ENCODE measurements around the gene CUL1.

Gene CUL1

GRCh38 chr7:148719753-148720152, 21.1 kb downstream of the CUL1 start:
- no peak for DNase-seq

DNA sequence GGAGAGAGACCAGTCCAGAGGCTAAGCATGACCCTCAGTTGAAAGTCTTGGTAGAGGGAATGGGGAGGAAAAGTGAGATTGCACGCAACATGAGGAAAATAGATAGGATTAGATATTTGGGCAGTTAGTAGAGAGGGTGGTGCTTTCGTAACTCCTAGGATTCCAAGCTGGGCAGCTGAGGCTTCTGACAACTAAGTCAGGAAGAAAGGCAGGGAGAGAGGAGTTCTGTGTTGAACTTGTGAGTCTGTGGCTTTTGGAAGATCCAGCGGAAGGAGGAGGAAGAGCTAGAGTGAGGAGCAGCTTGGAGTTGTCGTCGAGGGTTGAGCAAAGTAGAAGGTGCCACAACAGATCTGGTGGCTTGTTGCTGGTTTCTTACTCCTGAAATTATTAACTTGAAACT, 21.8 kb downstream of the CUL1 start:
- DNase-seq: no peak

DNA sequence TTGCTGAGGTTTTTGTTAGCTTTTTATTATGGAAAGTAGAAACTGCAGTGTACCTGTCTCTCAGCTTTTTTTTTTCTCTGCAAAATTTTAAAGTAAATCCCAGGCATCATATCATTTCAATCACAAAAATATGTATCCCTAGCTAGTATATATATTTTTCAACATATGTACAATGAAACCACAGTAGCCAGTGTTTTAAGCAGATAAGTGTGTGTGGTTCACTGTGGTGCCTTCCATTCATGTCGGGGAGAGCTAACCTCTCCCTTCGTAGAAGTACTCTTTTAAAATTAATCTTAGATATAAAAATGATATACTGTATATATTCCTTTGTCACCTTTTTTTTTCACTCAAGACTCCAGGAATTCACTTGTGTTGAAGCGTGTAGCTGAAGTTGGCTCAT, 22.7 kb downstream of the CUL1 start:
- DNase-seq: no peak

GRCh38 chr7:148722340-148723165, 23.9 kb downstream of the CUL1 start:
- peak; percentile 44 for DNase-seq

GRCh38 chr7:148723166-148723559, 24.5 kb downstream of the CUL1 start:
- no peak for DNase-seq

- no peak for DNase-seq
Observed at GRCh38 chr7:148723846-148724245, 25.1 kb downstream of the CUL1 start.

- DNase-seq: no peak
Observed at GRCh38 chr7:148726385-148726784, 27.7 kb downstream of the CUL1 start.

DNA sequence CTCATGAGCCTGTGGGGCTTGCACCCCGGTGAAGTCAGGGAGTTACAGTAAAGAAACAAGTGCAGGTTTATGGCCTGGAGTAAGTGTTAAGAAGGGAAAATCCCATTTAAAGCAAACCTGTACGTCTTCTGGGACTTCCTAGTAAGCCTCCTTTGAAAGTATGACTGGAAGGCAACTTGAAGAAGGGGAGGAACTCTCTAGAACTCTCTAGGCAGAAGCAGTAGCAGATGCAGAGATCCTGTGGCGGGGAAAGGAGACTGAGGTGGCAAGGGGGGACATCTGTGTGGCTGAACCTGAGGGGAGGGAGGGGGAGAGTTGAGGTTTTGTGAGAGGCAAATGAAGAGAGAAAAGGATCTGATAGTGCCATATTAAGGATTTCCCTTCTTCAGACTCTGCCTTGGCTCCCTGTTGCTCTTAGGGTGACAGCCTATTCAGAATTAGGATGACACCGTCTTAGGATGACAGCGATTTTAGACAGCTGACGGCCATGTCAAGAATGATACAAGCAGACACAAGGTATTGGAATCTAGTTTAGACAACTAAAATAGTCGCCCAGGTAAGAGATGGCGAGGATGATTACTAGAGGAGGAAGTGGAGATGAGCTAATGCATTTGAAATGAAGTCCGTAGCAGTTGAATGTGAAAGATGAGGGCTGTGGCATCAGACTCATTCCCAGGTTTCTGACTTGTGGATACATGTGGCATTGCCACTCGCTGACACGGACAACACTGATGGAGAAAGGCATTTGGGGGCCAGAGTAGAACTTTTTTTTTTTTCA, 29.0 kb downstream of the CUL1 start:
- no peak for DNase-seq

- no peak for DNase-seq
Observed at GRCh38 chr7:148729984-148730733, 31.5 kb downstream of the CUL1 start.

GRCh38 chr7:148732862-148733261, 34.2 kb downstream of the CUL1 start:
- DNase-seq: no peak

- DNase-seq: no peak
Observed at GRCh38 chr7:148733496-148733895, 34.8 kb downstream of the CUL1 start.

DNA sequence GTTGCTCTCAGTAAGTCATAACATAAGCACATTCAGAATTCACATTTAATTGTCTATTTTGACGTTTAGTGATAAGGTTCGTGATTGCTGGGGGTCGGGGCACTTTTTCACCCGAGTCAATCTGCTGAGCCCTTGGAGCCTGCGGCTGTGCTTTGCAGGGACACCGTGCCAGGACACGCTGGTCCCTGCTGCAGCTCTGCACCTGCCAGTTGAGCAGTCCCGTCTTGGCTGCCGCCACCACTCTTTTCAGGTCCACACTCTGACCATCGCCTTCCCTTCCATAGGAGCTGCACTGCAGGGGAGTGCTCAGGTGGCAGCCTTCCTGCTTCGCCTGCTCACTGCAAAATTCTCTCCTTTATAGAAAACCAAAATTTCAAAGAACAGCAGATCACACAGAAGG, 36.4 kb downstream of the CUL1 start:
- no peak for DNase-seq

- no peak for DNase-seq
Observed at GRCh38 chr7:148735967-148736366, 37.3 kb downstream of the CUL1 start.

- no peak for DNase-seq
Observed at GRCh38 chr7:148738737-148739535, 40.2 kb downstream of the CUL1 start.

- DNase-seq: no peak
Observed at GRCh38 chr7:148746135-148746534, 47.4 kb downstream of the CUL1 start.

DNA sequence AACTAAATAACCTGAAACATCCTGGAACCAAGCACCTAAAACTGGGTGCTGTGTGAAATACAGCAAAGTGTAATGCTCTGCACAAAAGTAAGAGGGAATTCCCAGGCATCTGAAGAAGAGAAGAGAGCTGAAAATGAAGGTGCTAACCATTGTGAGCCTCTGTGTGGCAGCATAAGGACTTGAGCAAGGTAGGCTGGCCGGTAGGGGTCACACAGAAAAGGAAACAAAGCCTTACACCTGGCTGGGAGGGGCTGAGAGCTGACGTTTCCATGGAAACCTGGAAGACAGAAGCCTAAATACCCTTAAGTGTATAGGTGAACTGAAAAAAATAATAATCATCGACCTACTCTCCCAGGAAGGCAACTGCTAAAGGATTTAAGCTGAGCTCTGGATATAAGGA, 48.6 kb downstream of the CUL1 start:
- DNase-seq: peak; percentile 40

DNA sequence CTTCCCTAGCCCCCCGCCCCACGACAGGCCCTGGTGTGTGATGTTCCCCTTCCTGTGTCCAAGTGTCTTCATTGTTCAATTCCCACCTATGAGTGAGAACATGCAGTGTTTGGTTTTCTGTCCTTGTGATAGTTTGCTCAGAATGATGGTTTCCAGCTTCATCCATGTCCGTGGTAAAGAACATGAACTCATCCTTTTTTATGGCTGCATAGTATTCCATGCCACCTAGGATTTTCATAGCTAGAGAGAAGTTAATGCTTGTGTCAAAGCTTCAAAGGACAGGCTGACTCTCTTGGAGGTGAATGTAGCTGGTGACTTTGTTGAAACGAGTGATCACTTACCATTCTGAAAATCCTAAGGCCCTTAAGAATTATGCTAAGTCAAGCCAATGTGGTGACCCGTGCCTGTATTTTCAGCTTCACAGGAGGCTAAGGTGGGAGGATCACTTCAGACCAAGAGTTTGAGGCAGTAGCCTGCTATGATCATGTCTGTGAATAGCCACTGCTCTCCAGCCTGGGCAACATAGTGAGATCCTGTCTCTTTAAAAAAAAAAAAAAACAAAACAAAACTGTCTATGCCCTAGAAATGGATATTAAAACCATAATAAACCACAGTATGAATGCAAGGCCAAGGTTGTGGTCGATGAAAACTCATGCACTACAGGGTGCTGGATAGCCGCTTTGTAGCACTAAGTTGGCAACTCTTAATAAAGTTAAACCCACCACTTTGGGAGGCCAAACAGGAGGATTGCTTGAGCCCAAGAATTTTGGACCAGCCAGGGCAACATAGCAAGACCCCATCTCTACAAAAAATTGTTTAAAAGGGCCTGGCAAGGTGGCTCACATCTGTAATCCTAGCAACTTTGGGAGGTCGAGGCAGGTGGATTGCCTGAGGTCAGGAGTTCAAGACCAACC, 52.0 kb downstream of the CUL1 start:
- DNase-seq: no peak

GRCh38 chr7:148753224-148753623, 54.5 kb downstream of the CUL1 start:
- DNase-seq: no peak

GRCh38 chr7:148754912-148755311, 56.2 kb downstream of the CUL1 start:
- DNase-seq: no peak

GRCh38 chr7:148761499-148762278, 63.0 kb downstream of the CUL1 start:
- no peak for DNase-seq

DNA sequence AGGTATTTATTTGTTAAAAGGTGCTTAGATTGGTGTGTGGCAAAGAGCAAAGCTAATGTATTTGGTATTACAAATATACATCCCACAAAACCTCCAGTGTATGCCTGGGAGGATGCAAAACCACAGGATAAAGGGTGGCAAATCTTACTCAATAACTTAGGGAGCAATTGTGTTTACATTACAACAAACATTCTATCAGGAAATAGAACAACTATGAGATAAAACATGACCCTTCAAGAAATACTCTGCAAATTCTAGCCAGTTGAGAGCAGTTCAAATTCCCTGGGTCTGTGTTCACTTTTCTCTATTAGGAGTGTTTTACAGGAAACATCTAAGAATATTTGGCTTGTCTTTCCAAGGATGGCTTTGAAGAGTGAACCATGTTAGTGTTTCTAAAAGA, 64.9 kb downstream of the CUL1 start:
- no peak for DNase-seq

Data from COR-L47 (cell line).